PC-9 (cell line): ENCODE data around the gene DLGAP4. TPM values are rescaled to one million over a fixed set of nuclear protein-coding genes. Genes with fewer than 3 reads are reported as not detected.
A peak's percentile ranks its signal among the peaks of the same experiment; 100 is the strongest.

ENCODE experiments used
- BruUV-seq: library from RNA; stranded (reverse); fragments of 400-500 nt; replicated peaks from 2 replicates; lab custom pipeline; 2021; lab: Mats Ljungman, UMichigan
- CTCF ChIA-PET: fragments of 300-600 bp; sonication (Branson Sonifier 250); formaldehyde crosslinking; loops from one replicate; lab custom pipeline; 2022; ENCODE audit warnings: antibody characterized with exemption; lab: Charles Lee
- POLR2A ChIA-PET: fragments of 300-600 bp; sonication (Branson Sonifier 250); formaldehyde crosslinking; loops from one replicate; lab custom pipeline; 2022; ENCODE audit warnings: antibody characterized with exemption; ENCODE audit not compliant: unreplicated experiment; lab: Charles Lee
- DNase-seq, 2 experiments: peaks; one replicate each; pipeline versions ENCODE4 v3.0.0 to v3.0.0-alpha.2; 2015 to 2022; ENCODE audit warnings: mixed read lengths in 1 of 2
- H2AFZ ChIP-seq: fragments of 200-600 bp; sonication (generic); 2 replicates; pipeline ENCODE4 v1.8.1; 2017; ENCODE audit warnings: antibody characterized with exemption
- H3F3A ChIP-seq: fragments of 200-600 bp; sonication (generic); 2 replicates; pipeline ENCODE4 v1.8.1; 2017; ENCODE audit warnings: antibody characterized with exemption, mild to moderate bottlenecking, low read depth; ENCODE audit not compliant: insufficient read depth
- H3K27ac ChIP-seq: fragments of 200-600 bp; sonication (generic); 2 replicates; pipeline ENCODE4 v1.6.1; 2016; ENCODE audit warnings: mixed run types
- H3K27me3 ChIP-seq: fragments of 200-600 bp; sonication (generic); 2 replicates; pipeline ENCODE4 v1.6.1; 2016; ENCODE audit warnings: low read depth, mixed run types; ENCODE audit not compliant: insufficient read depth
- H3K36me3 ChIP-seq: fragments of 200-600 bp; sonication (generic); 2 replicates; pipeline ENCODE4 v1.6.1; 2016; ENCODE audit warnings: low read depth, mixed run types
- H3K4me1 ChIP-seq: fragments of 200-600 bp; sonication (generic); replicated peaks from 2 replicates; pipeline ENCODE4 v1.6.1; 2016; ENCODE audit warnings: mixed run types; ENCODE audit not compliant: insufficient read depth
- H3K4me2 ChIP-seq: fragments of 200-600 bp; sonication (generic); 2 replicates; pipeline ENCODE4 v1.6.1; 2017; ENCODE audit warnings: mixed run types
- H3K4me3 ChIP-seq: fragments of 200-600 bp; sonication (generic); 2 replicates; pipeline ENCODE4 v1.6.1; 2016; ENCODE audit warnings: mixed run types
- H3K79me2 ChIP-seq: fragments of 200-600 bp; sonication (generic); 2 replicates; pipeline ENCODE4 v1.6.1; 2017; ENCODE audit warnings: low read depth, mixed run types
- H3K9me2 ChIP-seq: fragments of 200-600 bp; sonication (generic); 2 replicates; pipeline ENCODE4 v1.8.1; 2017; ENCODE audit warnings: mild to moderate bottlenecking; ENCODE audit not compliant: insufficient read depth
- H3K9me3 ChIP-seq: fragments of 200-600 bp; sonication (generic); 2 replicates; pipeline ENCODE4 v1.8.1; 2016; ENCODE audit warnings: low read depth; ENCODE audit not compliant: insufficient read depth
- H4K20me1 ChIP-seq: fragments of 200-600 bp; sonication (generic); 2 replicates; pipeline ENCODE4 v1.8.1; 2017; ENCODE audit not compliant: insufficient read depth
- CTCF ChIP-seq: fragments of 200-600 bp; sonication (generic); conservative IDR thresholded peaks from 2 replicates; pipeline ENCODE4 v1.6.1; 2017; ENCODE audit warnings: mixed run types, antibody characterized with exemption, mild to moderate bottlenecking, moderate library complexity
- EZH2 ChIP-seq: fragments of 200-600 bp; sonication (generic); IDR thresholded peaks from 2 replicates; pipeline ENCODE4 v1.8.0; 2017; ENCODE audit warnings: antibody characterized with exemption, low read depth
- intact Hi-C: fragments of 100-400 bp; cut with micrococcal nuclease; formaldehyde crosslinking; loops from one replicate; pipeline ENCODE4 v1.10.0; 2022; ENCODE audit not compliant: unreplicated experiment
- total RNA-seq: library from RNA; stranded (reverse); gene quantifications from 2 replicates; pipeline ENCODE4 v1.2.3, GENCODE V29; 2021

DLGAP4 gene
- total RNA-seq, 1 experiment from 2014 or later = 62.6 TPM

- CTCF ChIA-PET = interaction anchor here (0.7 kb wide), 1 partner anchor 647 kb away, joined by 5 read pairs; no protein-coding TSS in a partner anchor
- intact Hi-C loops = no loop called here
- Histone ChIP-seq H3K4me1 (no peaks in the 10 kb centered on the region), H3K79me2 (no peaks in the 10 kb centered on the region), H3K27ac (no peak overlapping the region), H4K20me1 (no peaks in the 10 kb centered on the region), H3K4me3 (no peak overlapping the region), H3K9me3 (no peaks in the 10 kb centered on the region), H3F3A (no peaks in the 10 kb centered on the region), H3K27me3 (no peaks in the 10 kb centered on the region), H3K4me2 (no peak overlapping the region), H3K9me2 (no peaks in the 10 kb centered on the region), H2AFZ (no peak overlapping the region), H3K36me3 (0 out of 2 replicates have a peak, but pooled peaks cover under 1% of the 10 kb centered on the region)
- POLR2A ChIA-PET = no interaction called here
- BruUV-seq = no TSS peak
- DNase-seq = peak in 1 of 2 experiments; percentile 37
- TF ChIP-seq EZH2 (no peak), CTCF (no peak)
Measured at GRCh38 chr20:36261389-36262105, 44.6 kb upstream of the DLGAP4 start.

GRCh38 chr20:36262440-36262839 lies 43.7 kb upstream of the DLGAP4 start:
- DNase-seq = no peak
- Histone ChIP-seq H3K9me3 (no peaks in the 10 kb centered on the region), H3F3A (no peaks in the 10 kb centered on the region), H3K27ac (no peak overlapping the region), H3K79me2 (no peaks in the 10 kb centered on the region), H3K36me3 (no peaks in the 10 kb centered on the region), H3K4me1 (no peaks in the 10 kb centered on the region), H2AFZ (no peak overlapping the region), H3K9me2 (no peaks in the 10 kb centered on the region), H3K4me2 (no peak overlapping the region), H3K4me3 (no peak overlapping the region), H3K27me3 (no peaks in the 10 kb centered on the region), H4K20me1 (no peaks in the 10 kb centered on the region)
- POLR2A ChIA-PET = no interaction called here
- no TSS peak for BruUV-seq
- intact Hi-C loops = no loop called here
- CTCF ChIA-PET = no interaction called here
- TF ChIP-seq EZH2 = no peak

GRCh38 chr20:36264426-36265246 lies 41.5 kb upstream of the DLGAP4 start:
- ChIA-PET CTCF (interaction anchor here (0.7 kb wide), 1 partner anchor 257 kb away, joined by 12 read pairs; no protein-coding TSS in a partner anchor), POLR2A (no interaction called here)
- no peaks in the 10 kb centered on the region for H4K20me1 ChIP-seq
- H3K9me2 ChIP-seq = no peaks in the 10 kb centered on the region
- no TSS peak for BruUV-seq
- no peaks in the 10 kb centered on the region for H3K36me3 ChIP-seq
- no peak overlapping the region for H3K4me2 ChIP-seq
- no peaks in the 10 kb centered on the region for H3F3A ChIP-seq
- H2AFZ ChIP-seq = no peak overlapping the region
- no peaks in the 10 kb centered on the region for H3K27me3 ChIP-seq
- H3K79me2 ChIP-seq = no peaks in the 10 kb centered on the region
- H3K4me1 ChIP-seq = no peaks in the 10 kb centered on the region
- no peaks in the 10 kb centered on the region for H3K9me3 ChIP-seq
- intact Hi-C loops = no loop called here
- no peak overlapping the region for H3K27ac ChIP-seq
- no peak overlapping the region for H3K4me3 ChIP-seq
- DNase-seq = no peak
- TF ChIP-seq CTCF (no peak), EZH2 (no peak)
